SH-SY5Y (cell line): Measurements from ENCODE around the gene SHROOM4.

ENCODE experiments used
- GATA2 ChIP-seq: IDR thresholded peaks from 2 replicates; pipeline ENCODE4 v1.6.1; 2011; ENCODE audit warnings: mild to moderate bottlenecking, low read depth, low read length
- GATA3 ChIP-seq: IDR thresholded peaks from 2 replicates; pipeline ENCODE4 v1.6.1; 2011; ENCODE audit warnings: low read depth, mild to moderate bottlenecking, low read length, moderate library complexity

GRCh38 chrX:50815120-50815519 is 1.1 kb upstream of the SHROOM4 start:
- TF ChIP-seq GATA2 (no peak), GATA3 (no peak)
